Loucy (cell line): ENCODE data around the gene MGMT.

Experiments used
- EZH2phosphoT487 ChIP-seq: fragments of 200-600 bp; IDR thresholded peaks from 2 replicates; pipeline ENCODE4 v1.6.1; 2018; ENCODE audit warnings: antibody characterized with exemption, mild to moderate bottlenecking, moderate library complexity, borderline replicate concordance
- TF ChIP-seq, protein P1 (sequence below): fragments of 200-600 bp; sonication (generic); conservative IDR thresholded peaks from 2 replicates; pipeline ENCODE4 v1.5.1; 2014; ENCODE audit warnings: mild to moderate bottlenecking, antibody characterized with exemption, low read length

DNA sequence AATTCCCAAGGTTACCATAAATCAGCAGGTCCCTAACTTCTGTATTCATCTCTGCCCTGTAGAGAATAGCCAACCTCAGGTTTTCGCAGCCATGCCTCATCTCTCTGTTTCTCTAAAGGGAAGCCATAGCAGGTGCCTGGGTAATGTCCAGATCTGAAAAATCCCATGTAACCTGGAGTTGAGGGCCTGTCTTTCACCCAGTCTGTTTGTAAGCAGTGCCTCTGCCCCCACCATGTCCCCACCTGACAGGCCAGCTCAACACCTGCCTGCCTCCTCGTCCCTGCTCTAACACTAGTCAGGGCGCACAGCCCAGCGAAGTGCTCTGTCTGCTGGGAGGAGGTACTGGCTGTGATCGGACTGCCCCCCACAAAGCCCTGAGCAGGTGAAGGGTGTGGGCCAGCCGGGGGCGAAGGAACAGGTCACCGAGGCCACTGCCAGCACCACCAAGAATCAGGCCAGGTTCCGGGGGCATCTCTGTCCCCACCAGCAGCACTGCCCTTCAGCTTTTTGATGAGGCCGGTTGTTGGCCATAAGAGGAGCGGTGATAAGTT, 210.4 kb downstream of the MGMT start:
- TF ChIP-seq, protein P1, sequence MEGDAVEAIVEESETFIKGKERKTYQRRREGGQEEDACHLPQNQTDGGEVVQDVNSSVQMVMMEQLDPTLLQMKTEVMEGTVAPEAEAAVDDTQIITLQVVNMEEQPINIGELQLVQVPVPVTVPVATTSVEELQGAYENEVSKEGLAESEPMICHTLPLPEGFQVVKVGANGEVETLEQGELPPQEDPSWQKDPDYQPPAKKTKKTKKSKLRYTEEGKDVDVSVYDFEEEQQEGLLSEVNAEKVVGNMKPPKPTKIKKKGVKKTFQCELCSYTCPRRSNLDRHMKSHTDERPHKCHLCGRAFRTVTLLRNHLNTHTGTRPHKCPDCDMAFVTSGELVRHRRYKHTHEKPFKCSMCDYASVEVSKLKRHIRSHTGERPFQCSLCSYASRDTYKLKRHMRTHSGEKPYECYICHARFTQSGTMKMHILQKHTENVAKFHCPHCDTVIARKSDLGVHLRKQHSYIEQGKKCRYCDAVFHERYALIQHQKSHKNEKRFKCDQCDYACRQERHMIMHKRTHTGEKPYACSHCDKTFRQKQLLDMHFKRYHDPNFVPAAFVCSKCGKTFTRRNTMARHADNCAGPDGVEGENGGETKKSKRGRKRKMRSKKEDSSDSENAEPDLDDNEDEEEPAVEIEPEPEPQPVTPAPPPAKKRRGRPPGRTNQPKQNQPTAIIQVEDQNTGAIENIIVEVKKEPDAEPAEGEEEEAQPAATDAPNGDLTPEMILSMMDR = no peak
- TF ChIP-seq EZH2phosphoT487 = no peak
